ENCODE data around the gene PLA2G15. TPM values are rescaled to one million over a fixed set of nuclear protein-coding genes. Genes with fewer than 3 reads are reported as not detected.

The PLA2G15 gene
- polyA plus RNA-seq, 1 experiment: 15.7 TPM

GRCh38 chr16:68219725-68220351 lies 25.3 kb upstream of the PLA2G15 start:
- Histone ChIP-seq H3K27me3 (ENCODE audit: control insufficient read depth, insufficient read depth, low read length) (no peaks in the 10 kb centered on the region), H3K27ac (ENCODE audit: low read depth, low read length) (no peak overlapping the region), H3K9me3 (ENCODE audit: control insufficient read depth, insufficient read depth, low read length) (no peaks in the 10 kb centered on the region), H3K4me3 (ENCODE audit: low read depth, low read length) (no peak overlapping the region)
- CTCF ChIA-PET: interaction anchor here (0.6 to 1.3 kb wide), 4 partner anchors 10 to 428 kb away, joined by 3 to 5 read pairs (median 4); no protein-coding TSS in a partner anchor
- no peak for DNase-seq (ENCODE audit: low read depth, low spot score)
- POLR2A ChIA-PET: no interaction called here
- no peak for TF ChIP-seq CTCF (IDR thresholded peaks at IDR 0.05; ENCODE audit: low read depth, low read length)

GRCh38 chr16:68223072-68223471 lies 22.1 kb upstream of the PLA2G15 start:
- CTCF ChIA-PET: no interaction called here

GRCh38 chr16:68226116-68226515 lies 19.1 kb upstream of the PLA2G15 start:
- Histone ChIP-seq H3K27me3 (ENCODE audit: control insufficient read depth, insufficient read depth, low read length) (no peaks in the 10 kb centered on the region), H3K9me3 (ENCODE audit: control insufficient read depth, insufficient read depth, low read length) (no peaks in the 10 kb centered on the region), H3K27ac (ENCODE audit: low read depth, low read length) (no peak overlapping the region), H3K4me3 (ENCODE audit: low read depth, low read length) (no peak overlapping the region)
- no peak for TF ChIP-seq CTCF (IDR thresholded peaks at IDR 0.05; ENCODE audit: low read depth, low read length)
- ChIA-PET CTCF (interaction anchor here (0.7 to 3.5 kb wide), 2 partner anchors 133 to 161 kb away, joined by 3 to 28 read pairs; no protein-coding TSS in a partner anchor), POLR2A (interaction anchor here (0.7 kb wide), 1 partner anchor 383 kb away, joined by 8 read pairs; no protein-coding TSS in a partner anchor)
- DNase-seq (ENCODE audit: low read depth, low spot score): no peak

More at GRCh38 chr16:68223072-68223471, 22.1 kb upstream of the PLA2G15 start:
- DNase-seq (ENCODE audit: low read depth, low spot score): no peak
- Histone ChIP-seq H3K9me3 (ENCODE audit: control insufficient read depth, insufficient read depth, low read length) (no peaks in the 10 kb centered on the region), H3K27me3 (ENCODE audit: control insufficient read depth, insufficient read depth, low read length) (no peaks in the 10 kb centered on the region), H3K4me3 (ENCODE audit: low read depth, low read length) (no peak overlapping the region), H3K27ac (ENCODE audit: low read depth, low read length) (no peak overlapping the region)
- POLR2A ChIA-PET: interaction anchor here (0.5 kb wide), 1 partner anchor 63 kb away, joined by 10 read pairs; no protein-coding TSS in a partner anchor
- no peak for TF ChIP-seq CTCF (IDR thresholded peaks at IDR 0.05; ENCODE audit: low read depth, low read length)

GRCh38 chr16:68227183-68227793 lies 17.9 kb upstream of the PLA2G15 start:
- no peak for TF ChIP-seq CTCF (IDR thresholded peaks at IDR 0.05; ENCODE audit: low read depth, low read length)
- CTCF ChIA-PET: interaction anchor here (0.9 to 3.5 kb wide), 8 partner anchors 108 to 411 kb away, joined by 3 to 28 read pairs (median 4); partner anchors contain the start of gene NRN1L
- POLR2A ChIA-PET: interaction anchor here (0.7 kb wide), 1 partner anchor 48 kb away, joined by 12 read pairs; no protein-coding TSS in a partner anchor
- no peak for DNase-seq (ENCODE audit: low read depth, low spot score)
- Histone ChIP-seq H3K9me3 (ENCODE audit: control insufficient read depth, insufficient read depth, low read length) (no peaks in the 10 kb centered on the region), H3K27me3 (ENCODE audit: control insufficient read depth, insufficient read depth, low read length) (no peaks in the 10 kb centered on the region), H3K27ac (ENCODE audit: low read depth, low read length) (no peak overlapping the region), H3K4me3 (ENCODE audit: low read depth, low read length) (no peak overlapping the region)
